ENCODE results near the gene SEMA5B. TPM values are rescaled to one million over a fixed set of nuclear protein-coding genes. Genes with fewer than 3 reads are reported as not detected.

The SEMA5B gene
- total and polyA plus RNA-seq, 7 experiments from 2014 or later = 0.19 to 0.51 (median 0.24) TPM; not detected in 4

- Mint-ChIP-seq H3K36me3 (no peaks in the 10 kb centered on the region), H3K27ac (no peak overlapping the region), H3K4me1 (no peaks in the 10 kb centered on the region), H3K4me3 (no peak overlapping the region), H3K27me3 (peaks cover 16 to 46% (median 37%) of the 10 kb centered on the region in 5 donors), H3K9me3 (no peaks in the 10 kb centered on the region)
- H3K4me1 ChIP-seq (ENCODE audit: control insufficient read depth in 2 of 2, insufficient read depth in 2 of 2, low read length in 2 of 2) = no peaks in the 10 kb centered on the region
- no peaks in the 10 kb centered on the region for H3K27me3 ChIP-seq (ENCODE audit: control insufficient read depth in 2 of 2, insufficient read depth in 2 of 2, low read length in 2 of 2)
- H3K4me3 ChIP-seq (ENCODE audit: low read length) = no peak overlapping the region
- no peak overlapping the region for H3K27ac ChIP-seq (ENCODE audit: low read depth, low read length)
- POLR2A ChIA-PET = no interaction called here
- CTCF ChIA-PET = no interaction called here
- ATAC-seq (no peak), DNase-seq (no peak)
- intact Hi-C loops (cut with micrococcal nuclease) = no loop called here
- H3K9me3 ChIP-seq (ENCODE audit: control insufficient read depth in 2 of 3, low read length in 3 of 3) = no peaks in the 10 kb centered on the region
- H3K36me3 ChIP-seq (ENCODE audit: control insufficient read depth in 2 of 3, insufficient read depth in 3 of 3, low read length in 3 of 3) = no peaks in the 10 kb centered on the region
Measured at GRCh38 chr3:123012652-123013051, 14.9 kb downstream of the SEMA5B start.

GRCh38 chr3:123011447-123011846 lies 16.1 kb downstream of the SEMA5B start:
- H3K36me3 Mint-ChIP-seq = no peaks in the 10 kb centered on the region
- Histone ChIP-seq H3K4me3 (ENCODE audit: low read length) (no peak overlapping the region), H3K4me1 (ENCODE audit: control insufficient read depth in 2 of 2, insufficient read depth in 2 of 2, low read length in 2 of 2) (no peaks in the 10 kb centered on the region), H3K36me3 (ENCODE audit: control insufficient read depth in 2 of 3, insufficient read depth in 3 of 3, low read length in 3 of 3) (no peaks in the 10 kb centered on the region), H3K27ac (ENCODE audit: low read depth, low read length) (no peak overlapping the region), H3K9me3 (ENCODE audit: control insufficient read depth in 2 of 3, low read length in 3 of 3) (no peaks in the 10 kb centered on the region), H3K27me3 (ENCODE audit: control insufficient read depth in 2 of 2, insufficient read depth in 2 of 2, low read length in 2 of 2) (no peaks in the 10 kb centered on the region)
- intact Hi-C loops (cut with micrococcal nuclease) = no loop called here
- peaks cover 16 to 55% (median 40%) of the 10 kb centered on the region in 5 donors for H3K27me3 Mint-ChIP-seq
- H3K9me3 Mint-ChIP-seq = no peaks in the 10 kb centered on the region
- no peak overlapping the region for H3K27ac Mint-ChIP-seq
- no peak overlapping the region for H3K4me3 Mint-ChIP-seq
- POLR2A ChIA-PET = no interaction called here
- CTCF ChIA-PET = no interaction called here
- ATAC-seq (no peak), DNase-seq (no peak)
- no peaks in the 10 kb centered on the region for H3K4me1 Mint-ChIP-seq

GRCh38 chr3:123008840-123009239 lies 18.7 kb downstream of the SEMA5B start:
- Mint-ChIP-seq H3K36me3 (no peaks in the 10 kb centered on the region), H3K27ac (no peak overlapping the region), H3K4me3 (no peak overlapping the region), H3K27me3 (peaks cover 12 to 59% (median 45%) of the 10 kb centered on the region in 5 donors), H3K4me1 (no peaks in the 10 kb centered on the region), H3K9me3 (no peaks in the 10 kb centered on the region)
- no peaks in the 10 kb centered on the region for H3K9me3 ChIP-seq (ENCODE audit: control insufficient read depth in 2 of 3, low read length in 3 of 3)
- POLR2A ChIA-PET = no interaction called here
- CTCF ChIA-PET = no interaction called here
- no peak overlapping the region for H3K4me3 ChIP-seq (ENCODE audit: low read length)
- intact Hi-C loops (cut with micrococcal nuclease) = no loop called here
- H3K27me3 ChIP-seq (ENCODE audit: control insufficient read depth in 2 of 2, insufficient read depth in 2 of 2, low read length in 2 of 2) = no peaks in the 10 kb centered on the region
- H3K27ac ChIP-seq (ENCODE audit: low read depth, low read length) = no peak overlapping the region
- H3K4me1 ChIP-seq (ENCODE audit: control insufficient read depth in 2 of 2, insufficient read depth in 2 of 2, low read length in 2 of 2) = no peaks in the 10 kb centered on the region
- ATAC-seq (no peak), DNase-seq (no peak)
- no peaks in the 10 kb centered on the region for H3K36me3 ChIP-seq (ENCODE audit: control insufficient read depth in 2 of 3, insufficient read depth in 3 of 3, low read length in 3 of 3)

- no peak overlapping the region for H3K27ac Mint-ChIP-seq
- Histone ChIP-seq H3K27me3 (ENCODE audit: control insufficient read depth in 2 of 2, insufficient read depth in 2 of 2, low read length in 2 of 2) (no peaks in the 10 kb centered on the region), H3K9me3 (ENCODE audit: control insufficient read depth in 2 of 3, low read length in 3 of 3) (no peaks in the 10 kb centered on the region), H3K4me3 (ENCODE audit: low read length) (no peak overlapping the region), H3K36me3 (ENCODE audit: control insufficient read depth in 2 of 3, insufficient read depth in 3 of 3, low read length in 3 of 3) (no peaks in the 10 kb centered on the region), H3K4me1 (ENCODE audit: control insufficient read depth in 2 of 2, insufficient read depth in 2 of 2, low read length in 2 of 2) (no peaks in the 10 kb centered on the region), H3K27ac (ENCODE audit: low read depth, low read length) (no peak overlapping the region)
- no peaks in the 10 kb centered on the region for H3K36me3 Mint-ChIP-seq
- no peak for ATAC-seq
- intact Hi-C loops (cut with micrococcal nuclease) = no loop called here
- H3K4me3 Mint-ChIP-seq = no peak overlapping the region
- ChIA-PET CTCF (no interaction called here), POLR2A (no interaction called here)
- DNase-seq = no peak
- peaks cover 16 to 73% (median 45%) of the 10 kb centered on the region in 5 donors for H3K27me3 Mint-ChIP-seq
- no peaks in the 10 kb centered on the region for H3K9me3 Mint-ChIP-seq
- peaks cover 0 to 2% (median 0%) of the 10 kb centered on the region in 7 donors for H3K4me1 Mint-ChIP-seq
Measured at GRCh38 chr3:123006609-123007008, 21.0 kb downstream of the SEMA5B start.

GRCh38 chr3:123005291-123005690 lies 22.3 kb downstream of the SEMA5B start:
- ChIA-PET CTCF (no interaction called here), POLR2A (no interaction called here)
- Histone ChIP-seq H3K27ac (ENCODE audit: low read depth, low read length) (no peak overlapping the region), H3K36me3 (ENCODE audit: control insufficient read depth in 2 of 3, insufficient read depth in 3 of 3, low read length in 3 of 3) (no peaks in the 10 kb centered on the region), H3K4me1 (ENCODE audit: control insufficient read depth in 2 of 2, insufficient read depth in 2 of 2, low read length in 2 of 2) (no peaks in the 10 kb centered on the region), H3K9me3 (ENCODE audit: control insufficient read depth in 2 of 3, low read length in 3 of 3) (no peaks in the 10 kb centered on the region), H3K27me3 (ENCODE audit: control insufficient read depth in 2 of 2, insufficient read depth in 2 of 2, low read length in 2 of 2) (no peaks in the 10 kb centered on the region), H3K4me3 (ENCODE audit: low read length) (no peak overlapping the region)
- Mint-ChIP-seq H3K27ac (no peak overlapping the region), H3K4me3 (no peak overlapping the region), H3K9me3 (no peaks in the 10 kb centered on the region), H3K4me1 (peaks cover 0 to 2% (median 0%) of the 10 kb centered on the region in 7 donors), H3K27me3 (peaks cover 19 to 70% (median 48%) of the 10 kb centered on the region in 5 donors), H3K36me3 (no peaks in the 10 kb centered on the region)
- DNase-seq (no peak), ATAC-seq (no peak)
- intact Hi-C loops (cut with micrococcal nuclease) = no loop called here

GRCh38 chr3:123004201-123004918 lies 23.2 kb downstream of the SEMA5B start:
- H3K36me3 Mint-ChIP-seq = no peaks in the 10 kb centered on the region
- H3K4me3 ChIP-seq (ENCODE audit: low read length) = no peak overlapping the region
- intact Hi-C loops (cut with micrococcal nuclease) = no loop called here
- no peak overlapping the region for H3K4me3 Mint-ChIP-seq
- no peak overlapping the region for H3K27ac ChIP-seq (ENCODE audit: low read depth, low read length)
- H3K4me1 Mint-ChIP-seq = peaks cover 0 to 2% (median 0%) of the 10 kb centered on the region in 7 donors
- no peaks in the 10 kb centered on the region for H3K9me3 Mint-ChIP-seq
- no peaks in the 10 kb centered on the region for H3K4me1 ChIP-seq (ENCODE audit: control insufficient read depth in 2 of 2, insufficient read depth in 2 of 2, low read length in 2 of 2)
- H3K27me3 Mint-ChIP-seq = peaks cover 17 to 63% (median 43%) of the 10 kb centered on the region in 5 donors
- DNase-seq (no peak), ATAC-seq (no peak)
- no peaks in the 10 kb centered on the region for H3K27me3 ChIP-seq (ENCODE audit: control insufficient read depth in 2 of 2, insufficient read depth in 2 of 2, low read length in 2 of 2)
- H3K27ac Mint-ChIP-seq = peak overlapping the region in 1 of 9 donors; percentile 74
- CTCF ChIA-PET = interaction anchor here (0.6 kb wide), 1 partner anchor 248 kb away, joined by 3 read pairs; no protein-coding TSS in a partner anchor
- POLR2A ChIA-PET = no interaction called here
- no peaks in the 10 kb centered on the region for H3K36me3 ChIP-seq (ENCODE audit: control insufficient read depth in 2 of 3, insufficient read depth in 3 of 3, low read length in 3 of 3)
- no peaks in the 10 kb centered on the region for H3K9me3 ChIP-seq (ENCODE audit: control insufficient read depth in 2 of 3, low read length in 3 of 3)

Measured in naive thymus-derived CD4-positive, alpha-beta T cell (primary cell).